GM23338 (cell line): Measurements from ENCODE around the gene NTPCR.

Source experiments
- CTCF ChIP-seq, 2 experiments: fragments of 200-600 bp in 1 of 2; sonication (generic) in 1 of 2; conservative IDR thresholded peaks; 2 replicates each; pipeline versions ENCODE4 v1.5.1 to v1.6.1; 2016 to 2017; ENCODE audit warnings: antibody characterized with exemption in 2 of 2, low read depth in 2 of 2, mild to moderate bottlenecking in 2 of 2, moderate library complexity in 1 of 2
- EZH2 ChIP-seq: fragments of 200-600 bp; sonication (generic); IDR thresholded peaks from one replicate; pipeline ENCODE4 v1.8.0; 2017; ENCODE audit warnings: antibody characterized with exemption, mild to moderate bottlenecking, low read depth; ENCODE audit not compliant: unreplicated experiment
- EZH2phosphoT487 ChIP-seq: fragments of 200-600 bp; sonication (generic); IDR thresholded peaks from one replicate; pipeline ENCODE4 v1.8.1; 2018; ENCODE audit warnings: antibody characterized with exemption; ENCODE audit not compliant: unreplicated experiment
- JUNB ChIP-seq: IDR thresholded peaks from one replicate; pipeline ENCODE4 v1.6.1; 2016; ENCODE audit warnings: antibody characterized with exemption; ENCODE audit not compliant: unreplicated experiment
- POLR2AphosphoS5 ChIP-seq: IDR thresholded peaks from 2 replicates; pipeline ENCODE4 v1.6.1; 2016; ENCODE audit warnings: antibody characterized with exemption, low read depth
- TF ChIP-seq, protein P1 (sequence below): IDR thresholded peaks from one replicate; pipeline ENCODE4 v1.6.1; 2018; ENCODE audit warnings: antibody characterized with exemption; ENCODE audit not compliant: unreplicated experiment

DNA sequence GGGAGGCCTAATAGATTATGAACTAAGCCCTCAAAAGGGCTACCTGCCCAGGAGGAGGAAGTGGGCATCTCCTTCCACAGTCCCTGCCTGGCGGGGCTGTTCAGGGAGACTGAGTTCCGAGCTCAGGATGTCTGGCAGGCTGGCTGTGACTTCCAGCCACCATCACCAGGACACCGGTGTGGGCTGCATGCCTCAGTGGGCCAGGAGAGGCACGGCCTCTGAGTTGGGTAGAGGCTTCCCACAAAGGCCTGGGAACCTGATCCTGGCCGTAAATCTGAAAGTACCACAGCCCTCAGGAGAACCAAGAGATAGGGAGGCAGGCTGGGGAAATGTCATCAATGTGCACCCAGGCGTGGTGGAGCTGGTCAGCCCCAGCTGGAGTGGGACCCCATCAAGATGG, 29.1 kb downstream of the NTPCR start:
- TF ChIP-seq POLR2AphosphoS5 = no peak
- no peak for TF ChIP-seq CTCF (conservative IDR thresholded peaks at IDR 0.05; ENCODE audit: low read depth in 2 of 2)
- TF ChIP-seq EZH2 = no peak
- no peak for TF ChIP-seq EZH2phosphoT487
- TF ChIP-seq JUNB = no peak
- TF ChIP-seq, protein P1, sequence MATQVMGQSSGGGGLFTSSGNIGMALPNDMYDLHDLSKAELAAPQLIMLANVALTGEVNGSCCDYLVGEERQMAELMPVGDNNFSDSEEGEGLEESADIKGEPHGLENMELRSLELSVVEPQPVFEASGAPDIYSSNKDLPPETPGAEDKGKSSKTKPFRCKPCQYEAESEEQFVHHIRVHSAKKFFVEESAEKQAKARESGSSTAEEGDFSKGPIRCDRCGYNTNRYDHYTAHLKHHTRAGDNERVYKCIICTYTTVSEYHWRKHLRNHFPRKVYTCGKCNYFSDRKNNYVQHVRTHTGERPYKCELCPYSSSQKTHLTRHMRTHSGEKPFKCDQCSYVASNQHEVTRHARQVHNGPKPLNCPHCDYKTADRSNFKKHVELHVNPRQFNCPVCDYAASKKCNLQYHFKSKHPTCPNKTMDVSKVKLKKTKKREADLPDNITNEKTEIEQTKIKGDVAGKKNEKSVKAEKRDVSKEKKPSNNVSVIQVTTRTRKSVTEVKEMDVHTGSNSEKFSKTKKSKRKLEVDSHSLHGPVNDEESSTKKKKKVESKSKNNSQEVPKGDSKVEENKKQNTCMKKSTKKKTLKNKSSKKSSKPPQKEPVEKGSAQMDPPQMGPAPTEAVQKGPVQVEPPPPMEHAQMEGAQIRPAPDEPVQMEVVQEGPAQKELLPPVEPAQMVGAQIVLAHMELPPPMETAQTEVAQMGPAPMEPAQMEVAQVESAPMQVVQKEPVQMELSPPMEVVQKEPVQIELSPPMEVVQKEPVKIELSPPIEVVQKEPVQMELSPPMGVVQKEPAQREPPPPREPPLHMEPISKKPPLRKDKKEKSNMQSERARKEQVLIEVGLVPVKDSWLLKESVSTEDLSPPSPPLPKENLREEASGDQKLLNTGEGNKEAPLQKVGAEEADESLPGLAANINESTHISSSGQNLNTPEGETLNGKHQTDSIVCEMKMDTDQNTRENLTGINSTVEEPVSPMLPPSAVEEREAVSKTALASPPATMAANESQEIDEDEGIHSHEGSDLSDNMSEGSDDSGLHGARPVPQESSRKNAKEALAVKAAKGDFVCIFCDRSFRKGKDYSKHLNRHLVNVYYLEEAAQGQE = no peak
